HG02970 (cell line): ENCODE measurements around the gene CYP39A1.

Experiments
- ATAC-seq: cut with Tn5 transposase; IDR thresholded peaks from one replicate; pipeline ENCODE4 v1.9.1; 2021; ENCODE audit warnings: mild to moderate bottlenecking, moderate library complexity, moderate number of reproducible peaks; ENCODE audit not compliant: unreplicated experiment, low FRiP score

CYP39A1 gene, protein sequence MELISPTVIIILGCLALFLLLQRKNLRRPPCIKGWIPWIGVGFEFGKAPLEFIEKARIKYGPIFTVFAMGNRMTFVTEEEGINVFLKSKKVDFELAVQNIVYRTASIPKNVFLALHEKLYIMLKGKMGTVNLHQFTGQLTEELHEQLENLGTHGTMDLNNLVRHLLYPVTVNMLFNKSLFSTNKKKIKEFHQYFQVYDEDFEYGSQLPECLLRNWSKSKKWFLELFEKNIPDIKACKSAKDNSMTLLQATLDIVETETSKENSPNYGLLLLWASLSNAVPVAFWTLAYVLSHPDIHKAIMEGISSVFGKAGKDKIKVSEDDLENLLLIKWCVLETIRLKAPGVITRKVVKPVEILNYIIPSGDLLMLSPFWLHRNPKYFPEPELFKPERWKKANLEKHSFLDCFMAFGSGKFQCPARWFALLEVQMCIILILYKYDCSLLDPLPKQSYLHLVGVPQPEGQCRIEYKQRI

DNA sequence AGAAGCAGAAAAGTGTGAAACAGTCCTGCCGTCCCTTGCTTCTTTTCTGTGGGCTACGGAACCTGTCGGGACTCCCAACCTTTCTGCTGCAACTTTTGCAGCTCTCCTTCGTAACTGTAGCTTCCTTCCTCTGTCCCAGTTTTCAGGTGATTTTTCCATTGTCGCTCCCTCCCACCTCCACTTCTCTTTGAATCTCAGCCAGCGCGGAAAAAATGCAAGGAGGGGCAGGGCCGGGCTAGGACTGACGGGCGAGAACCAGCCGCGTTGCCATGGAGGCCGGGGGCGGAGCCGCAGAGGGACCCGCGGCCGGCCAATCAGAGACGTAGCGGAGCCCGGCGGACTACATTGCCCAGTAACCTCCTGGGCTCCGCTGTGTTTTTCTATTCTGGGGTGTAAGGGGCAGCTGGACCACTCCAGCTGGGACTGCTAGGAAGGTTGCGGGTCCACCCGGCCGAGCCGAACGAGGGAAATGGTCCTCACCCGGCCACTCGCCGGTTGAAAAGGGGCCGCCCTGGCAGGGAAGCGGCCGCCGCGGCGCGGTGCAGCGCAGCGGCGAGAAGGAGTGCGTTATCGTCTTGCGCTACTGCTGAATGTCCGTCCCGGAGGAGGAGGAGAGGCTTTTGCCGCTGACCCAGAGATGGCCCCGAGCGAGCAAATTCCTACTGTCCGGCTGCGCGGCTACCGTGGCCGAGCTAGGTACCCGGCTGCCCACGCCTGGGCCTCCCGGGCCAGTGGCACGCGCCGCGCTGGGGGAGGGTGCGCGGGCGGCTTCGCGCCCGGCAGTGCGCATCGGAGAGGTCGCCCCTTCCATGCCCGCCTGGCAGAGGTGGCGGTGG lies at the start of gene CYP39A1, which contains the start of gene SLC25A27:
CYP39A1 (minus strand) TSS at position 216 of the 836 bp plus-strand sequence. CDS start 236 bp downstream, outside the sequence.
SLC25A27 (plus strand) TSS at position 373 of the 836 bp plus-strand sequence; CDS start at position 591, 218 bp downstream.
- peak; percentile 100 for ATAC-seq

DNA sequence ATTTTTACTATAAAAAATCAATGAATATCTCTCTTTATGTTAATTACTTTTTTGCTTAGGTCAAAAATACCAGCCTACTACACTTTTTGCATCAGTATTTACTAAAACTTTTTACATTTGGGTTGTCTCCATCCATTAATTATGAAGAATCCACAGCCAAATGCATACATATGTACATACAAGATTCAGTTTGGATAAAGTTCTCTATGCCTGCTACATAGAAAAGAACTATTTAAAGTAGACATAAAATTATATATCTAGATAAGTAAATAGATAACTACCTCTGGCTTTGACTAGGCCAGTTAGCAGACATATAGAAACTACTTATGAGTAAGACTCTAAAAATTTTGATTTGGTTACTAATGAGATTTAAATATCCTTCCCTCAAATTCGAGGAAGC lies 47.4 kb upstream of the CYP39A1 start:
- ATAC-seq: no peak

GRCh38 chr6:46690911-46691451 lies 38.4 kb upstream of the CYP39A1 start:
- ATAC-seq: no peak

DNA sequence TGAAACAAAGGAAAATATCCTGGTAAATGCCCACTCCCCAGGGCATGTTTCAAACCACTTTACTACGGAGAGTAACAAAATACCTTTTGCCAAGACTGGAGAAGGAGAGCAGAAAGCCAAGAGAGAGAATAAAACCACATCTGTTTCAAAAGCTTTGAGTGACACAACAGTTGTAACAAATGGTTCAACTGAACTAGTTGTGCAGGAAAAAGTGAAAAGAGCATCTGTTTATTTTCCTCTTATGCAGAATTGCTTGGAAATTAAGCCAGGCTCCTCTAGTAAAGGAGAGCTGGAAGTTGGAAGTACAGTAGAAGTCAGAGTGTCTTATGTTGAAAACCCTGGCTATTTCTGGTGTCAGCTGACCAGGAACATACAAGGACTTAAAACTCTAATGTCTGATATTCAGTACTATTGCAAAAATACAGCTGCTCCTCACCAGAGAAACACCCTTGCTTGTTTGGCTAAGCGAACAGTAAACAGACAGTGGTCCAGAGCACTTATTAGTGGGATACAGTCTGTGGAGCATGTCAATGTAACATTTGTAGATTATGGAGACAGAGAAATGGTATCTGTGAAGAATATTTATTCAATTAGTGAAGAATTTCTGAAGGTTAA lies 37.6 kb upstream of the CYP39A1 start:
- no peak for ATAC-seq

GRCh38 chr6:46689657-46690056 lies 37.0 kb upstream of the CYP39A1 start:
- no peak for ATAC-seq

DNA sequence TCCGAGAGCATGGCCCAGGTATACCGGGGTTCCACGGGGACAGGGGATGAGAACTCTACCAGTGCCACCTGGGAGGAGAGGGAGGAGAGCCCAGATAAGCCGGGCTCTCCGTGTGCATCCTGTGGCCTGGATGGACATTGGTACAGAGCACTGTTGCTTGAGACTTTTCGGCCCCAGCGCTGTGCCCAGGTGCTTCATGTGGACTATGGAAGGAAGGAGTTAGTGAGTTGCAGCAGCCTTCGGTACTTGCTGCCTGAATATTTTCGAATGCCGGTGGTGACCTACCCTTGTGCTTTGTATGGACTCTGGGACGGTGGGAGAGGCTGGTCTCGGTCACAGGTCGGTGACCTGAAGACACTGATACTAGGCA lies 36.3 kb upstream of the CYP39A1 start:
- ATAC-seq: no peak

DNA sequence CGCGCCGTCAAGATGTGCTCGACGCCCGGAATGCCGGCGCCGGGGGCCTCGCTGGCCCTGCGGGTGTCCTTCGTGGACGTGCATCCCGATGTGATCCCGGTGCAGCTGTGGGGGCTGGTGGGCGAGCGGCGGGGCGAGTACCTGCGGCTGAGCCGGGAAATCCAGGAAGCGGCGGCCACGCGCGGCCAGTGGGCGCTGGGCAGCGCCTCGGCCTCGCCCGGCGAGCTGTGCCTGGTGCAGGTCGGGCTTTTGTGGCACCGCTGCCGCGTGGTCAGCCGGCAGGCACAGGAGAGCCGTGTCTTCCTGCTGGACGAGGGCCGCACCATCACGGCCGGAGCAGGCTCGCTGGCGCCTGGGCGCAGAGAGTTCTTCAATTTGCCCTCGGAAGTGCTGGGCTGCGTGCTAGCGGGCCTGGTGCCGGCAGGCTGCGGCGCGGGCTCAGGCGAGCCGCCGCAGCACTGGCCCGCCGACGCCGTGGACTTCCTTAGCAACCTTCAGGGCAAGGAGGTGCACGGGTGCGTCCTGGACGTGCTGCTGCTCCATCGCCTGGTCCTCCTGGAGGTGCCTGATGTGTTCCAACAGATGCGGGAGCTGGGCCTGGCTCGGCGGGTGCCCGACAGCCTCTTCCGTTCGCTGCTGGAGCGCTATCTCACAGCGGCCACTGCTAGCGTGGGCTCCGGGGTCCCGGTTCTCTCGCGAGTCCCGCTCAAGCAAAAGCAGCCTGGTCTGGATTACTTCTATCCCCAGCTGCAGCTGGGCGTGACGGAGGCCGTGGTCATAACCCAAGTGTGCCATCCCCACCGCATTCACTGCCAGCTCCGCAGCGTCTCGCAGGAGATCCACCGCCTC lies 35.7 kb upstream of the CYP39A1 start:
- ATAC-seq: no peak

DNA sequence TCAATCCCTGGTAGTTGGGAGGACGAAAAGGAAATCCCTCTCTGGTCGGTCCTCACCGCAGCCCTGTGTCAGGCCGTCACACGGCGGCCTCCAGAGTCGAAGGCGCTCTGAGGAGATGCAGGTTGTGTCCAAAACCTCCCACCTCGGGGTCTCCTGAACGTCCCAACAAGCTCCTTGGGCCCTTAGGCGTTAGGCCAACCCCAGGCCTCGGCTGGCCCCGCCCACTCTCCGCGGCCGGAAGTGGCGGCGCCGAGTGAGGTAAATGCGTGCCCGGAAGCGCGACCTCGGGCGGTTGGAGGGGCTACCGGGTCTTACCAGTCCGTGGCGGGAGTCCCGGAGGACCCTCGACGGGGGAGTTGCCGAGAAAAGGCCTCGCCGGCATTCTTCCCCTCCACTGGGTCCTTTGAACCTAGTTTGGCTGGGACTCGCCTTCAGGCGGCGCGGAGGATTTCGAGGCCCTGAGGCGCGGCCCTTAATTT lies 35.0 kb upstream of the CYP39A1 start, which contains the start of gene TDRD6:
TDRD6 (plus strand) TSS at position 267 of the 479 bp plus-strand sequence. CDS start 244 bp downstream, outside the sequence.
- ATAC-seq: no peak

- no peak for ATAC-seq
Measured at GRCh38 chr6:46684771-46685170, 32.2 kb upstream of the CYP39A1 start.

GRCh38 chr6:46677314-46677654 lies 24.7 kb upstream of the CYP39A1 start:
- no peak for ATAC-seq

DNA sequence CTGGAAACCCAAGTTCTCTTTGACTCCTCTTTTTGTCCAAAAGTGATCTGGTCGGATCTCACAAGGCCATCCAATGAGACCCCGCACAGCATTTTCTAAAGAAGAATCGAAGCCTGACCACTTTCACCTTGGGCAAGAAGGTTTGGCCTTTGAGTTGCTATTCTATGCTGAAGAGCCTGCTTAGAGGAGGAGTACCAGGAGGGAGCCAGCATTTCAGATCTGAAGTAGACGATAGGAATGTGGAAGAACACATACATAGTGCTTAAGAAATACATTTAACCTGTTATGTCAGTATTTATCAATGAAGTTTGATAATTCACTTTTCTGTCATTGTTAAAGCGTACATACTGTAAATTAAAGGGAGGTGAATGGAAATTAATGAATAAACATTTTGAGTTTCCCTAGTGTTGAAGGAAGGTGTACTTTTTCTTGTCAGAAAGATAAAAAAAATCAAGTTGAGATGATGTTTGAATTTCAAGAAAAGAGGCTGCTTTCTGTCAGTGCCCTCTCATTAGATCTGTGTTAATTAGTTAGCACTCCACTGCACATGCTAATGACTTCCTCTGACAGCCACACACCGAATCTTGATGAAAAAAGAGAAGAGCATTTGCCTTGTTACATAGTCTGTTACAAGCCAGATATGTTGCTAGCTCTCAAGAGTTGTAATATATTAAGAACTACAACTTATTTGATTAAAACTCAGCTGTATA lies 24.1 kb upstream of the CYP39A1 start:
- no peak for ATAC-seq

GRCh38 chr6:46674410-46674809 lies 21.8 kb upstream of the CYP39A1 start:
- no peak for ATAC-seq

GRCh38 chr6:46667377-46667776 lies 14.8 kb upstream of the CYP39A1 start:
- no peak for ATAC-seq

DNA sequence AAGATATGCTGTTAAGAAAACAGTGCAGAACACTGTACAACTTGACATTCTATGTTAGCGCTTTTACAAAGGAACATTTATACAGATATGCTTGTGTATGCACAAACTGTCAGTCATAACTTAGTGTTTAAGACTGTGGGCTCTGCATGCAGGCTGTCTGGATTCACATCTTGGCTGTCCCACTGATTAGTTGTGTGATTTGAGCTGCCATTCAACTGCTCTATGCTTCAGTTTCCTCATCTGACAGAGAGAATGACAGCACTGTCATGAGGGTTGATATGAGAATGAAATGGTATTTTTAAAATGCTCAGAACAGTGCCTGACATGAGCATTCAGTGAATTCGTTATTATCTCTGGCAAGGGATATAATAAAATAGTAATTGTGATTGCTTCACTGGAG lies 8.9 kb upstream of the CYP39A1 start:
- no peak for ATAC-seq

DNA sequence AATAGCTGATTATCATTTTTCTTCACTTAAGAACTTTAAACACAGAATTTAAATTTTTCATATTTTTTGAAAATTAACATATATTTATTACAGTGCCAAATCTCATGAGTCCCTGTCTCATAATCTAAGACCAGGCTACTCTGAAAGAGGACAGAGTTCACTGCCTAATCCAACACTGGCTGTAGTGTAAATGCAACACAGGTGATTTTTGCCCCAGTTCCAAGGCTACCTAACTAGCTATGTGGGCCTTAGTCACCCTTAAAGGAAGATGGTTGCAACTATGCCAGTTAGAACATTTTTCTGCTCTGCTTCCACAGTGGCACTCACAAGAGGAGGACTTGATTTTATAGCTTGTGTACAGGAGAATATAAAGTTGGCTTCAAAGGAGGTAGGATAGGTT lies 5.0 kb upstream of the CYP39A1 start:
- no peak for ATAC-seq

DNA sequence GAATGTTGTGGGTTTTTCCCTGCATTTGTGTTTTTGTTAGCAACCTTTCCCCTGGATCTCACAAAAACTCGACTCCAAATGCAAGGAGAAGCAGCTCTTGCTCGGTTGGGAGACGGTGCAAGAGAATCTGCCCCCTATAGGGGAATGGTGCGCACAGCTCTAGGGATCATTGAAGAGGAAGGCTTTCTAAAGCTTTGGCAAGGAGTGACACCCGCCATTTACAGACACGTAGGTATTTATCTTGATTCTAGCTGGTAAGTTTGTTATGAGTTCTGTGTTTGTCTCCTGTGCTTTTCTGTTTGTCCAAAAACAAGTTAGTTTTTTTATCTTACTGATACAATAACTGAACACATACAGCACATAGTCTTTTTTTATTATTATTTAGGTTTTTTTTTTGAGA lies 3.2 kb upstream of the CYP39A1 start:
- no peak for ATAC-seq

DNA sequence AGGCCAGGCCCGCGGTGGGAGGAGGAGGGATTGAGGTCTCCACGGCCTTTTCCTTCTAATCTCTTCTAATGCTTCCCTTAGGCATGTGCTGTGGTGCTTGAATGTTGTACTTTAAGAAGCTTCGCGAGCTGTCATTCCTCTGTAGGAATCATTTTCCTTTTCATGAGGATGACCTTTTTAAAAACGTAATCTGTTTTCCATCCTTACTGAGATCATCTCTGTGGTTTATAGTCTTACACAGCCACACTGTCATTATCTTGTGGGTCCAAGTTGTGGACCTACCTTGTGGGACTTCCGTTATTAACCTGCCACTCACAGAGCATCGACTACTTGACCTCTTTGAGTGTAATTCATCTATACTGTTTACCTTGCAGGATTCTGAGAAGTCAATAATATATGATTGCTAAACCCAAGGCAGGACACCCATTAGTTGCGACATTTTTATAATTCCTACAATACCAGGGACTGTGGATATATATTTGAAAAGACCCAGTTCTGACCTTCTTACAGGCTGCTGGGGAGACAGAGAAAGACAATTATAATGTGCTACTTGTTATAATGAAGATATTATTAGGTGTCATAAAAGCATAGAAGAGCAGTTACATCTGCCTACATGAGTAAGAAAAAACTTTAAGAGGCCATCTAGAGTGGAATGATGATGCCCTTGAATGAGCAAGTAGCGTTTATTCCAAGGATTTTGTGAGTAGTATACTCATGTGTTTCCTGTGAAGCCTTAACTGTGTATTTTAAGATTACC lies 999 bp upstream of the CYP39A1 start:
- no peak for ATAC-seq

DNA sequence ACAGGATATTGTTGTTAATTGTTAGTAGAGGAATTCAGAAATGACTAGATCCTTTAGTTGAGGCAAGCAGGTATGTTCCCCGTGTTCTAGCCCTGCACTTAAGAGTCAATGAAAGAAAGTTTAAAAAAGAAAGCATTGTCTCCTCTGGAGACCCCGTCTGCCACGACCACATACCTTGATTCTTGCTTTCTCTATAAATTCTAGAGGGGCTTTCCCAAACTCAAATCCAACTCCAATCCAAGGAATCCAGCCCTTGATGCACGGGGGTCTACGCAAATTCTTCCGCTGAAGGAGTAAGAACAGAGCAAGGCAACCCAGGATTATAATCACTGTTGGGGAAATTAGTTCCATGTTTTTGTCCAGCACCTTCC lies 401 bp downstream of the CYP39A1 start:
- no peak for ATAC-seq
